Lower lobe of right lung (tissue), 2 donors: ENCODE measurements around the gene NPTX1. TPM values are rescaled to one million over a fixed set of nuclear protein-coding genes. Genes with fewer than 3 reads are reported as not detected.

ENCODE experiments used
- ATAC-seq, 2 donors: fragments of 200-7000 bp; cut with Tn5 transposase; one replicate each; pipeline ENCODE4 v1.9.1; 2020 to 2022; ENCODE audit warnings: mild to moderate bottlenecking in 2 of 2, moderate library complexity in 2 of 2
- DNase-seq: peaks from one replicate; pipeline ENCODE4 v3.0.0-alpha.2; 2020
- H3K27ac ChIP-seq: fragments of 200-600 bp; one replicate; pipeline ENCODE4 v1.8.0; 2022
- H3K27me3 ChIP-seq: fragments of 200-600 bp; one replicate; pipeline ENCODE4 v1.8.0; 2022; ENCODE audit warnings: low read depth
- H3K36me3 ChIP-seq: fragments of 200-600 bp; one replicate; pipeline ENCODE4 v1.8.0; 2022; ENCODE audit warnings: mild to moderate bottlenecking
- H3K4me1 ChIP-seq: fragments of 200-600 bp; one replicate; pipeline ENCODE4 v1.8.0; 2022
- H3K4me3 ChIP-seq: fragments of 200-600 bp; one replicate; pipeline ENCODE4 v1.8.0; 2022; ENCODE audit warnings: mild to moderate bottlenecking
- H3K9me3 ChIP-seq: fragments of 200-600 bp; one replicate; pipeline ENCODE4 v1.8.0; 2022
- CTCF ChIP-seq: fragments of 200-600 bp; IDR thresholded peaks from one replicate; pipeline ENCODE4 v1.8.0; 2022; ENCODE audit warnings: antibody characterized with exemption, mild to moderate bottlenecking
- intact Hi-C: fragments of 100-400 bp; cut with DNase I; formaldehyde crosslinking; loops from one replicate; pipeline ENCODE4 v1.11.0; 2022
- total RNA-seq: library from RNA; stranded (reverse); fragmentation: NEBNext Ultra II Directional; extraction: Animal tissue kit (Norgen Biotek cat#: 25700); gene quantifications from one replicate; pipeline ENCODE4 v1.2.1, GENCODE V29; 2021
- donor health status: DM: no; HTN: yes; CAD: no; lungs with severe emphysema.

The NPTX1 gene
- total RNA-seq, 1 donor from 2014 or later = 2.1 TPM

- no peaks in the 10 kb centered on the region for H3K9me3 ChIP-seq
- H3K27ac ChIP-seq = peak overlapping the region; percentile 97
- H3K4me3 ChIP-seq = peak overlapping the region; percentile 89
- ATAC-seq = no peak
- intact Hi-C loops = no loop called here
- no peak for DNase-seq
- H3K36me3 ChIP-seq = no peaks in the 10 kb centered on the region
- H3K27me3 ChIP-seq = peaks cover 5% of the 10 kb centered on the region
- TF ChIP-seq CTCF = no peak
- peaks cover 17% of the 10 kb centered on the region for H3K4me1 ChIP-seq
Observed at GRCh38 chr17:80455784-80456183, 20.6 kb downstream of the NPTX1 start.

GRCh38 chr17:80455336-80455710 is 21.1 kb downstream of the NPTX1 start:
- peak overlapping the region; percentile 97 for H3K27ac ChIP-seq
- H3K4me3 ChIP-seq = peak overlapping the region; percentile 89
- no peak for TF ChIP-seq CTCF
- H3K27me3 ChIP-seq = peaks cover 5% of the 10 kb centered on the region
- DNase-seq = no peak
- ATAC-seq = peak; percentile 70 to 75
- intact Hi-C loops = no loop called here
- no peaks in the 10 kb centered on the region for H3K36me3 ChIP-seq
- H3K4me1 ChIP-seq = peaks cover 17% of the 10 kb centered on the region
- no peaks in the 10 kb centered on the region for H3K9me3 ChIP-seq

GRCh38 chr17:80454557-80455335 is 21.7 kb downstream of the NPTX1 start:
- H3K4me1 ChIP-seq = peaks cover 17% of the 10 kb centered on the region
- ATAC-seq = peak; percentile 98
- peak; percentile 98 for DNase-seq
- TF ChIP-seq CTCF = no peak
- H3K27me3 ChIP-seq = peaks cover 5% of the 10 kb centered on the region
- no peaks in the 10 kb centered on the region for H3K36me3 ChIP-seq
- H3K27ac ChIP-seq = peak overlapping the region; percentile 97
- H3K9me3 ChIP-seq = no peaks in the 10 kb centered on the region
- peak overlapping the region; percentile 89 for H3K4me3 ChIP-seq
- intact Hi-C loops = no loop called here

GRCh38 chr17:80453998-80454556 is 22.3 kb downstream of the NPTX1 start:
- Histone ChIP-seq H3K4me3 (peak overlapping the region; percentile 89), H3K9me3 (no peaks in the 10 kb centered on the region), H3K27ac (peak overlapping the region; percentile 97), H3K4me1 (peaks cover 17% of the 10 kb centered on the region), H3K36me3 (no peaks in the 10 kb centered on the region), H3K27me3 (peaks cover 5% of the 10 kb centered on the region)
- intact Hi-C loops = no loop called here
- DNase-seq = no peak
- ATAC-seq = peak in 1 of 2 donors; percentile 39
- no peak for TF ChIP-seq CTCF

GRCh38 chr17:80453126-80453997 is 23.0 kb downstream of the NPTX1 start:
- Histone ChIP-seq H3K27ac (no peak overlapping the region), H3K9me3 (no peaks in the 10 kb centered on the region), H3K27me3 (no peaks in the 10 kb centered on the region), H3K4me3 (peak overlapping the region; percentile 89), H3K4me1 (peaks cover 17% of the 10 kb centered on the region), H3K36me3 (no peaks in the 10 kb centered on the region)
- TF ChIP-seq CTCF = no peak
- intact Hi-C loops = no loop called here
- DNase-seq (no peak), ATAC-seq (no peak)
